Measurements from ENCODE around the gene SH2D7. TPM values are rescaled to one million over a fixed set of nuclear protein-coding genes. Genes with fewer than 3 reads are reported as not detected.

Gene SH2D7
- total RNA-seq, 1 experiment from 2014 or later: not detected

GRCh38 chr15:78120523-78120922 lies 28.2 kb downstream of the SH2D7 start:
- no peak overlapping the region for H3K56ac ChIP-seq (ENCODE audit: insufficient read length, low read depth, low read length)
- no peak overlapping the region for H2AK5ac ChIP-seq (ENCODE audit: insufficient read length, low read length)
- no peak overlapping the region for H2BK5ac ChIP-seq (ENCODE audit: insufficient read length, low read length)
- no peak overlapping the region for H2BK15ac ChIP-seq (ENCODE audit: low read depth, low read length)
- peaks cover 0 to 7% (median 6%) of the 10 kb centered on the region in 3 experiments; a peak in 3 of 7 replicates for H3K36me3 Mint-ChIP-seq (ENCODE audit: insufficient read depth in 1 of 3, low read depth in 3 of 3)
- peak; percentile 43 for DNase-seq
- H3K27me3 Mint-ChIP-seq (ENCODE audit: low read depth): no peaks in the 10 kb centered on the region; the same call in 1 of the 2 replicates
- WGBS (ENCODE audit: extremely low coverage, insufficient read length, low lambda C conversion rate): no CpG with 5 or more reads among the region's 5 CpGs
- peaks cover 14 to 24% of the 10 kb centered on the region in 2 experiments for H3K4me1 Mint-ChIP-seq
- no peaks in the 10 kb centered on the region for H3K79me1 ChIP-seq (ENCODE audit: insufficient read depth, low read depth, low read length, poor library complexity, severe bottlenecking)
- no peak overlapping the region for H3K9ac ChIP-seq (ENCODE audit: extremely low read depth, insufficient read length, low read length)
- H3K27ac ChIP-seq (ENCODE audit: insufficient read length, low read depth, low read length): no peak overlapping the region
- H3K4me3 Mint-ChIP-seq: peak overlapping the region in 1 of 2 experiments; percentile 2; a peak in 1 of 5 replicates
- H3K27me3 ChIP-seq (ENCODE audit: insufficient read depth, low read length): no peaks in the 10 kb centered on the region
- no peak overlapping the region for H3T11ph ChIP-seq (ENCODE audit: low read length)
- H3K23ac ChIP-seq (ENCODE audit: insufficient read length, low read depth, low read length): no peak overlapping the region
- H3K4ac ChIP-seq (ENCODE audit: low read depth, low read length): no peak overlapping the region
- H3K79me2 ChIP-seq (ENCODE audit: insufficient read depth, low read length): no peaks in the 10 kb centered on the region
- H3K27ac Mint-ChIP-seq: peak overlapping the region; percentile 57 to 90 (median 77); a peak in 4 of 7 replicates
- no peak overlapping the region for H3K18ac ChIP-seq (ENCODE audit: insufficient read length, low read depth, low read length)
- no peak for TF ChIP-seq CTCF (conservative IDR thresholded peaks at IDR 0.05)
- no peak overlapping the region for H3K4me2 ChIP-seq (ENCODE audit: insufficient read depth, insufficient read length, low read length)
- no peak overlapping the region for H2BK120ac ChIP-seq (ENCODE audit: low read depth, low read length, poor library complexity, severe bottlenecking)
- H4K91ac ChIP-seq (ENCODE audit: insufficient read length, low read depth, low read length): no peak overlapping the region
- no peak overlapping the region for H2BK12ac ChIP-seq (ENCODE audit: insufficient read length, low read depth, low read length)
- no peaks in the 10 kb centered on the region; the same call in 1 of the 2 replicates for H3K4me1 ChIP-seq (ENCODE audit: insufficient read depth, low read length)
- H3K9me3 Mint-ChIP-seq: no peaks in the 10 kb centered on the region
- no peak overlapping the region for H4K5ac ChIP-seq (ENCODE audit: insufficient read length, low read depth, low read length)
- H2AFZ ChIP-seq (ENCODE audit: low read length): no peak overlapping the region
- no peaks in the 10 kb centered on the region for H3K23me2 ChIP-seq (ENCODE audit: insufficient read length, low read depth, low read length, poor library complexity, severe bottlenecking)
- no peak overlapping the region for H4K8ac ChIP-seq (replicated peaks; ENCODE audit: insufficient read length, low read depth, low read length)
- no peak overlapping the region for H3K14ac ChIP-seq (ENCODE audit: insufficient read depth, low read length)
- no peaks in the 10 kb centered on the region for H4K20me1 ChIP-seq (ENCODE audit: control insufficient read depth, insufficient read depth, insufficient read length)
- H3K9me3 ChIP-seq (ENCODE audit: control insufficient read depth, low read depth, low read length): no peaks in the 10 kb centered on the region
- H2BK20ac ChIP-seq (ENCODE audit: low read depth, low read length, poor library complexity, severe bottlenecking): no peak overlapping the region
